ENCODE data around the gene TSHZ1. TPM values are rescaled to one million over a fixed set of nuclear protein-coding genes. Genes with fewer than 3 reads are reported as not detected.

The TSHZ1 gene
- total RNA-seq, 1 experiment from 2014 or later, result 9.7 TPM

DNA sequence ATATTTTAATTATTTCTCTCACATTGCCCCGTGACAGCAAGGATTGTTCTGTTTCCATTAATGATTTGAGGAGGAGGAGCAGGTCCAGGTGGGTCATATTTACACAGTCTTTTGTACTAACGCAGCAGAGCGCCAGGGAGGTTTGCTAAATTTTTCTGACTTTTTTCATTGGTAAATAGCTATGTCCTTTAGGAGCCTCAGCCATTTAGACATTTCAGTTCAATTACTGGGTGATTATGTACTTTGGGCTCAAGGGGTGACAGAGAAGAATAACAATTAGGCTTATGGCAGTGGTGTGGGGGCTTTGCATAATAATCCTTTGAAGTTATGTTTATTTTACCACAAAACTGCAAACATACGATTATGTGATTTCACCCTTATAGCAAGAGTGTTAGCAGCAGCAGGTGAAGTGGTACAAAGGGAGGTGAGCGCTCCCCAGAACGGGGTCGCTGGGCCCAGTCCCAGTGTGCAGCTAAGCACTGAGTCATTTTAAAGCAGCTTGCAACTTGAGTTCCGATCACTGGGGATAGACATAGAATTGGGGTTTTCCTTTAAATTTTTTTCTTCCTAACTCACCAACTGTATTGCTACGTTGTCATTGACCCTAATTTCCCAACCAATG is 80.3 kb downstream of the TSHZ1 start:
- H3K4me3 Mint-ChIP-seq (ENCODE audit: unreplicated experiment), result no peak overlapping the region
- TF ChIP-seq, protein P1, sequence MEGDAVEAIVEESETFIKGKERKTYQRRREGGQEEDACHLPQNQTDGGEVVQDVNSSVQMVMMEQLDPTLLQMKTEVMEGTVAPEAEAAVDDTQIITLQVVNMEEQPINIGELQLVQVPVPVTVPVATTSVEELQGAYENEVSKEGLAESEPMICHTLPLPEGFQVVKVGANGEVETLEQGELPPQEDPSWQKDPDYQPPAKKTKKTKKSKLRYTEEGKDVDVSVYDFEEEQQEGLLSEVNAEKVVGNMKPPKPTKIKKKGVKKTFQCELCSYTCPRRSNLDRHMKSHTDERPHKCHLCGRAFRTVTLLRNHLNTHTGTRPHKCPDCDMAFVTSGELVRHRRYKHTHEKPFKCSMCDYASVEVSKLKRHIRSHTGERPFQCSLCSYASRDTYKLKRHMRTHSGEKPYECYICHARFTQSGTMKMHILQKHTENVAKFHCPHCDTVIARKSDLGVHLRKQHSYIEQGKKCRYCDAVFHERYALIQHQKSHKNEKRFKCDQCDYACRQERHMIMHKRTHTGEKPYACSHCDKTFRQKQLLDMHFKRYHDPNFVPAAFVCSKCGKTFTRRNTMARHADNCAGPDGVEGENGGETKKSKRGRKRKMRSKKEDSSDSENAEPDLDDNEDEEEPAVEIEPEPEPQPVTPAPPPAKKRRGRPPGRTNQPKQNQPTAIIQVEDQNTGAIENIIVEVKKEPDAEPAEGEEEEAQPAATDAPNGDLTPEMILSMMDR (IDR thresholded peaks at IDR 0.05; ENCODE audit: unreplicated experiment), result no peak
- POLR2A ChIA-PET, result no interaction called here
- H3K27ac Mint-ChIP-seq (ENCODE audit: low read depth, unreplicated experiment), result no peak overlapping the region
- intact Hi-C loops (cut with micrococcal nuclease), result no loop called here
- H3K36me3 Mint-ChIP-seq (ENCODE audit: insufficient read depth, unreplicated experiment), result peaks cover 27% of the 10 kb centered on the region
- CTCF ChIA-PET, result no interaction called here
- H3K9me3 Mint-ChIP-seq (ENCODE audit: unreplicated experiment), result no peaks in the 10 kb centered on the region
- no peak for DNase-seq (ENCODE audit: unreplicated experiment)
- no TSS peak for BruUV-seq (replicated peaks)
- H3K4me1 Mint-ChIP-seq (ENCODE audit: insufficient read depth, unreplicated experiment), result no peaks in the 10 kb centered on the region
- H3K27me3 Mint-ChIP-seq (ENCODE audit: insufficient read depth, unreplicated experiment), result no peaks in the 10 kb centered on the region

DNA sequence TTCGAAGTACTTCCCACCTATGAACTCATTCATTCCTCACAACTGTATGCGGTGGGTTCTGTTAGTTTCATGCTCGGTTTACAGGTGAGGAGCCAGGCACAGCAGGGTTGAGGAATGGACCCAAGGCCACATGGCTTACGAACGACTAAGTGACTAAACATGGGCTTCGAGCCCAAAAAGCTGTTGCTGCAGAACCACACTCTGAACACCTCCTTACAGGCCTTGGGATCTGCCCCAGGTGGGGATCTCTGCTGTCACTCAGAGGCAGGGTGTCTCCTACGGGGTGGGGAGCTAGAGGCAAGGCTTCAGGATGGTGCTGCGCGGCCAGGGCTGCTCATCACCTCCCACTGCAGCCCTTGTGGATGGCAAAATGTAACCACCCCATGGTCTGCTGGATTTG is 80.9 kb downstream of the TSHZ1 start:
- Mint-ChIP-seq H3K27ac (ENCODE audit: low read depth, unreplicated experiment) (no peak overlapping the region), H3K27me3 (ENCODE audit: insufficient read depth, unreplicated experiment) (no peaks in the 10 kb centered on the region), H3K36me3 (ENCODE audit: insufficient read depth, unreplicated experiment) (peaks cover 20% of the 10 kb centered on the region), H3K4me1 (ENCODE audit: insufficient read depth, unreplicated experiment) (no peaks in the 10 kb centered on the region), H3K4me3 (ENCODE audit: unreplicated experiment) (no peak overlapping the region), H3K9me3 (ENCODE audit: unreplicated experiment) (no peaks in the 10 kb centered on the region)
- ChIA-PET POLR2A (no interaction called here), CTCF (no interaction called here)
- intact Hi-C loops (cut with micrococcal nuclease), result no loop called here
- DNase-seq (ENCODE audit: unreplicated experiment), result no peak
- TF ChIP-seq, protein P1 (IDR thresholded peaks at IDR 0.05; ENCODE audit: unreplicated experiment), result no peak
- no TSS peak for BruUV-seq (replicated peaks)

DNA sequence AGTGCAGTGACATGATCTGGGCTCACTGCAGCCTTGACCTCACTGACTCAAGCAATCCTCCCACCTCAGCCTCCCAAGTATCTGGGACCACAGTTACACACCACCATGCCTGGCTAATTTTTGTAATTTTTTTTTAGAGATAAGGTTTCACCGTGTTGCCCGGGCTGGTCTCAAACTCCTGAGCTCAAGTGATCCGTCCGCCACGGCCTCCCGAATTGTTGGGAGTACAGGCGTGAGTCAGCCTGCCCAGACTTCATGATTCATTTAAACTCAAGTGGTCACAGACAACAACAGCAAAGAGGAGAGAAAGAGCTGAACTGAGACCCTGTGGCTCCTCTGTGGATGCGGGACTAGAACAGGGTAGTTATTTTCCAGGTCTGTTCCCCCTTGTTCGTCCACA is 83.0 kb downstream of the TSHZ1 start:
- TF ChIP-seq, protein P1 (IDR thresholded peaks at IDR 0.05; ENCODE audit: unreplicated experiment), result no peak
- no peak overlapping the region for H3K27ac Mint-ChIP-seq (ENCODE audit: low read depth, unreplicated experiment)
- H3K4me3 Mint-ChIP-seq (ENCODE audit: unreplicated experiment), result no peak overlapping the region
- no peaks in the 10 kb centered on the region for H3K4me1 Mint-ChIP-seq (ENCODE audit: insufficient read depth, unreplicated experiment)
- H3K36me3 Mint-ChIP-seq (ENCODE audit: insufficient read depth, unreplicated experiment), result peaks cover 14% of the 10 kb centered on the region
- intact Hi-C loops (cut with micrococcal nuclease), result no loop called here
- H3K27me3 Mint-ChIP-seq (ENCODE audit: insufficient read depth, unreplicated experiment), result no peaks in the 10 kb centered on the region
- H3K9me3 Mint-ChIP-seq (ENCODE audit: unreplicated experiment), result no peaks in the 10 kb centered on the region
- CTCF ChIA-PET, result no interaction called here
- BruUV-seq (replicated peaks), result no TSS peak
- peak; percentile 28 for DNase-seq (ENCODE audit: unreplicated experiment)
- POLR2A ChIA-PET, result no interaction called here

DNA sequence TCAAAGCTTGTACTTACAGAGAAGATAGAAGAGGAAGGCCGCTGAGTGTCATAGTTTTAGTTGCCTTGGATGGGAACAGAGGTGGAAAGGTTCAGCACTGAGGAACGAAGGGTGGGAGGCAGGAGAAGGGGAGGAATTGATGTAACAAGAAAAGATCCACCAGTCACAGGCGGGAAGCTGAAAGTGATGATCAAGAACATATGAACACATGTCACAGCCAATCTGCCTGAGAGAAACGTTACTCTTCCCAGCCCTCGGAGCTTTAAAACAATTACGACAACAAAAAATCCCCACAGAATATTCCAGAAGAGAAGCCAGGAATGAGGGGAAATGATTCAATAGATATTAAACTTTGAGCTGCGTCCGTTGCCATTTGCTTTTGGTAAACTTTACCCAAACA is 87.1 kb downstream of the TSHZ1 start:
- H3K27me3 Mint-ChIP-seq (ENCODE audit: insufficient read depth, unreplicated experiment), result no peaks in the 10 kb centered on the region
- no peaks in the 10 kb centered on the region for H3K9me3 Mint-ChIP-seq (ENCODE audit: unreplicated experiment)
- POLR2A ChIA-PET, result interaction anchor here (0.7 kb wide), 2 partner anchors 50 to 628 kb away, joined by 3 to 4 read pairs; no protein-coding TSS in a partner anchor
- no TSS peak for BruUV-seq (replicated peaks)
- no peaks in the 10 kb centered on the region for H3K4me1 Mint-ChIP-seq (ENCODE audit: insufficient read depth, unreplicated experiment)
- TF ChIP-seq, protein P1 (IDR thresholded peaks at IDR 0.05; ENCODE audit: unreplicated experiment), result no peak
- H3K4me3 Mint-ChIP-seq (ENCODE audit: unreplicated experiment), result no peak overlapping the region
- H3K36me3 Mint-ChIP-seq (ENCODE audit: insufficient read depth, unreplicated experiment), result no peaks in the 10 kb centered on the region
- intact Hi-C loops (cut with micrococcal nuclease), result no loop called here
- H3K27ac Mint-ChIP-seq (ENCODE audit: low read depth, unreplicated experiment), result no peak overlapping the region
- CTCF ChIA-PET, result interaction anchor here (0.6 kb wide), 1 partner anchor 13 kb away, joined by 4 read pairs; no protein-coding TSS in a partner anchor
- no peak for DNase-seq (ENCODE audit: unreplicated experiment)
